Astrocyte (in vitro differentiated cells and primary cell): Measurements from ENCODE around the gene LPGAT1. TPM values are rescaled to one million over a fixed set of nuclear protein-coding genes. Genes with fewer than 3 reads are reported as not detected.
"Not testable (repeated sequence)": the region's sequence is repeated elsewhere in the genome, so short reads cannot be mapped to it uniquely, and the experiment has no call there.

ENCODE experiments used
- DNase-seq: peaks from one replicate; pipeline ENCODE4 v3.0.0-alpha.2; 2010; ENCODE audit warnings: low read depth
- FAIRE-seq: peaks from 2 replicates; lab custom pipeline; 2011; peaks lifted over from hg19 to GRCh38; lab: Jason Lieb, UNC
- H2AFZ ChIP-seq: 2 replicates; pipeline ENCODE4 v1.6.0; 2012; ENCODE audit warnings: low read depth, low read length, inconsistent platforms
- H3K27ac ChIP-seq: 2 replicates; pipeline ENCODE4 v1.5.1; 2011; ENCODE audit warnings: low read depth, low read length, inconsistent platforms
- H3K27me3 ChIP-seq: 2 replicates; pipeline ENCODE4 v1.6.0; 2011; ENCODE audit warnings: low read length, inconsistent platforms; ENCODE audit not compliant: insufficient read depth
- H3K36me3 ChIP-seq: 2 replicates; pipeline ENCODE4 v1.5.1; 2011; ENCODE audit warnings: low read length, inconsistent platforms; ENCODE audit not compliant: insufficient read depth
- H3K4me1 ChIP-seq: 2 replicates; pipeline ENCODE4 v1.5.1; 2011; ENCODE audit warnings: low read length, inconsistent platforms; ENCODE audit not compliant: insufficient read depth
- H3K4me2 ChIP-seq: 2 replicates; pipeline ENCODE4 v1.6.0; 2012; ENCODE audit warnings: low read length, inconsistent platforms
- H3K4me3 ChIP-seq: 2 replicates; pipeline ENCODE4 v1.5.1; 2011; ENCODE audit warnings: low read depth, mild to moderate bottlenecking, low read length, inconsistent platforms; ENCODE audit not compliant: insufficient read depth
- H3K79me2 ChIP-seq: 2 replicates; pipeline ENCODE4 v1.6.0; 2012; ENCODE audit warnings: mild to moderate bottlenecking, low read length, inconsistent platforms; ENCODE audit not compliant: insufficient read depth
- H3K9ac ChIP-seq: 2 replicates; pipeline ENCODE4 v1.6.0; 2012; ENCODE audit warnings: mild to moderate bottlenecking, low read length, inconsistent platforms
- H3K9me3 ChIP-seq: 2 replicates; pipeline ENCODE4 v1.5.1; 2012; ENCODE audit warnings: low read depth, mild to moderate bottlenecking, low read length, inconsistent platforms; ENCODE audit not compliant: insufficient read depth
- H4K20me1 ChIP-seq: 2 replicates; pipeline ENCODE4 v1.6.0; 2012; ENCODE audit warnings: low read length, inconsistent platforms; ENCODE audit not compliant: insufficient read depth
- H3K27ac Mint-ChIP-seq: one replicate; pipeline ENCODE4 v1.8.0; 2021; ENCODE audit warnings: mild to moderate bottlenecking, mixed read lengths; ENCODE audit not compliant: unreplicated experiment
- H3K27me3 Mint-ChIP-seq: one replicate; pipeline ENCODE4 v1.8.0; 2021; ENCODE audit warnings: low read depth, mixed read lengths; ENCODE audit not compliant: unreplicated experiment
- H3K36me3 Mint-ChIP-seq: one replicate; pipeline ENCODE4 v1.8.0; 2021; ENCODE audit warnings: low read depth, mixed read lengths; ENCODE audit not compliant: unreplicated experiment
- H3K4me1 Mint-ChIP-seq: one replicate; pipeline ENCODE4 v1.8.0; 2021; ENCODE audit warnings: low read depth, mixed read lengths; ENCODE audit not compliant: unreplicated experiment
- H3K4me3 Mint-ChIP-seq: one replicate; pipeline ENCODE4 v1.8.0; 2021; ENCODE audit warnings: mild to moderate bottlenecking, moderate library complexity, mixed read lengths; ENCODE audit not compliant: unreplicated experiment
- H3K9me3 Mint-ChIP-seq: one replicate; pipeline ENCODE4 v1.8.0; 2021; ENCODE audit warnings: mild to moderate bottlenecking, mixed read lengths; ENCODE audit not compliant: unreplicated experiment
- CTCF ChIP-seq: IDR thresholded peaks from 2 replicates; pipeline ENCODE4 v1.5.1; 2011; ENCODE audit warnings: low read depth, mild to moderate bottlenecking, inconsistent platforms, low read length, moderate library complexity; ENCODE audit not compliant: insufficient read depth
- EZH2 ChIP-seq: IDR thresholded peaks from 2 replicates; pipeline ENCODE4 v1.6.1; 2012; ENCODE audit warnings: mild to moderate bottlenecking, low read length, inconsistent platforms; ENCODE audit not compliant: insufficient read depth
- total RNA-seq: library from RNA; stranded (reverse); gene quantifications from 2 replicates; pipeline ENCODE4 v1.2.1, GENCODE V29; 2021

The LPGAT1 gene
- total RNA-seq, 1 donor from 2014 or later = 36.7 TPM

- H2AFZ ChIP-seq = no peak overlapping the region
- H3K79me2 ChIP-seq = no peaks in the 10 kb centered on the region
- no peak overlapping the region for H3K4me3 Mint-ChIP-seq
- no peak for FAIRE-seq
- H3K4me2 ChIP-seq = no peak overlapping the region
- no peak for DNase-seq
- no peak overlapping the region for H3K4me3 ChIP-seq
- no peaks in the 10 kb centered on the region for H4K20me1 ChIP-seq
- TF ChIP-seq EZH2 = no peak
- TF ChIP-seq CTCF = no peak
- no peaks in the 10 kb centered on the region for H3K36me3 ChIP-seq
- H3K9ac ChIP-seq = no peak overlapping the region
- H3K4me1 ChIP-seq = no peaks in the 10 kb centered on the region
- peaks cover 5% of the 10 kb centered on the region for H3K9me3 Mint-ChIP-seq
- no peaks in the 10 kb centered on the region for H3K9me3 ChIP-seq
- H3K27ac Mint-ChIP-seq = no peak overlapping the region
- H3K27me3 Mint-ChIP-seq = peaks cover 9% of the 10 kb centered on the region
- H3K27ac ChIP-seq = no peak overlapping the region
- H3K4me1 Mint-ChIP-seq = no peaks in the 10 kb centered on the region
- no peaks in the 10 kb centered on the region for H3K27me3 ChIP-seq
- no peaks in the 10 kb centered on the region for H3K36me3 Mint-ChIP-seq
These were observed 108.0 kb downstream of the LPGAT1 start for GRCh38 chr1:211722277-211723175.

- not testable (repeated sequence) for H3K27me3 ChIP-seq, H3K36me3 ChIP-seq, H3K27me3 Mint-ChIP-seq, H3K27ac Mint-ChIP-seq, H3K27ac ChIP-seq, H3K9me3 Mint-ChIP-seq, DNase-seq, H3K9ac ChIP-seq, H3K9me3 ChIP-seq, H3K79me2 ChIP-seq, FAIRE-seq, H3K4me3 ChIP-seq, H3K36me3 Mint-ChIP-seq, H4K20me1 ChIP-seq, H3K4me3 Mint-ChIP-seq, H3K4me2 ChIP-seq, H3K4me1 ChIP-seq, H3K4me1 Mint-ChIP-seq, H2AFZ ChIP-seq
These were observed 114.0 kb downstream of the LPGAT1 start for GRCh38 chr1:211716555-211716954.

- Mint-ChIP-seq H3K27me3 (no peaks in the 10 kb centered on the region), H3K4me3 (no peak overlapping the region), H3K36me3 (no peaks in the 10 kb centered on the region), H3K9me3 (no peaks in the 10 kb centered on the region), H3K27ac (no peak overlapping the region), H3K4me1 (no peaks in the 10 kb centered on the region)
- no peak overlapping the region for H3K9ac ChIP-seq
- no peaks in the 10 kb centered on the region for H3K79me2 ChIP-seq
- H4K20me1 ChIP-seq = no peaks in the 10 kb centered on the region
- no peak overlapping the region for H3K4me2 ChIP-seq
- no peaks in the 10 kb centered on the region for H3K27me3 ChIP-seq
- FAIRE-seq (no peak), DNase-seq (no peak)
- no peak overlapping the region for H3K27ac ChIP-seq
- TF ChIP-seq EZH2 (no peak), CTCF (no peak)
- no peaks in the 10 kb centered on the region for H3K9me3 ChIP-seq
- no peak overlapping the region for H3K4me3 ChIP-seq
- H3K36me3 ChIP-seq = no peaks in the 10 kb centered on the region
- H2AFZ ChIP-seq = no peak overlapping the region
- H3K4me1 ChIP-seq = no peaks in the 10 kb centered on the region
These were observed 114.6 kb downstream of the LPGAT1 start for GRCh38 chr1:211715971-211716370.
